ENCODE results near the gene GOLGA6L9.
"Not testable (repeated sequence)": the region's sequence is repeated elsewhere in the genome, so short reads cannot be mapped to it uniquely, and the experiment has no call there.

GOLGA6L9 gene

GRCh38 chr15:82469381-82469780 lies 39.8 kb downstream of the GOLGA6L9 start:
- DNase-seq: not testable (repeated sequence)

- DNase-seq: not testable (repeated sequence)
Measured at GRCh38 chr15:82472269-82472982, 42.8 kb downstream of the GOLGA6L9 start.

GRCh38 chr15:82474596-82475325 lies 45.1 kb downstream of the GOLGA6L9 start:
- DNase-seq: not testable (repeated sequence)

GRCh38 chr15:82475345-82475967 lies 45.8 kb downstream of the GOLGA6L9 start:
- DNase-seq: not testable (repeated sequence)

- not testable (repeated sequence) for DNase-seq
Measured at GRCh38 chr15:82476697-82477342, 47.2 kb downstream of the GOLGA6L9 start.

GRCh38 chr15:82477343-82478057 lies 47.9 kb downstream of the GOLGA6L9 start:
- DNase-seq: not testable (repeated sequence)

All from NCI-H510A (cell line).